Measurements from ENCODE around the gene VWA3A. TPM values are rescaled to one million over a fixed set of nuclear protein-coding genes. Genes with fewer than 3 reads are reported as not detected.
A peak's percentile ranks its signal among the peaks of the same experiment; 100 is the strongest.

The VWA3A gene
- total RNA-seq, 1 experiment from 2014 or later: not detected

DNA sequence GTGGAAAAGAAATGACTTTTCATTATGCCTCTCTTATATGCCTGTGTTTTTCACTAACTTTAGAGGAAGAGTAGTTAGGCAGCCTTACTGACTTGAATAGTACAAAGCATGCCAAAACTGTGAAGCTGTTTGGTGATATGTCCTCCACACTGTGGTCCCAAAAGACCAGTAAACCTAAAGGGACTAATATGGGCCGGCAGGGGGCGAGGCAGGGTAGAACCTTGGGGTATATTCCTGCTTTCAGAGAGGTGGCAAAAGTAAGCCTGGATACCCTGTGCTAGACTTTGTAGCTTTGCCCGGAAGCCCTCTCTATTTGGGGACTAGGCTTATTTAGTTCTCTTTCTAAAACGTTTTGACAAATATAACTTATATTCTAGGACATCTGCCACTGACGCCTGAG is 36.5 kb upstream of the VWA3A start:
- intact Hi-C loops (cut with micrococcal nuclease; ENCODE audit: unreplicated experiment): no loop called here
- CTCF ChIA-PET: interaction anchor here (0.7 kb wide), 1 partner anchor 24 kb away, joined by 6 read pairs; no protein-coding TSS in a partner anchor
- no TSS peak for BruUV-seq (replicated peaks)

DNA sequence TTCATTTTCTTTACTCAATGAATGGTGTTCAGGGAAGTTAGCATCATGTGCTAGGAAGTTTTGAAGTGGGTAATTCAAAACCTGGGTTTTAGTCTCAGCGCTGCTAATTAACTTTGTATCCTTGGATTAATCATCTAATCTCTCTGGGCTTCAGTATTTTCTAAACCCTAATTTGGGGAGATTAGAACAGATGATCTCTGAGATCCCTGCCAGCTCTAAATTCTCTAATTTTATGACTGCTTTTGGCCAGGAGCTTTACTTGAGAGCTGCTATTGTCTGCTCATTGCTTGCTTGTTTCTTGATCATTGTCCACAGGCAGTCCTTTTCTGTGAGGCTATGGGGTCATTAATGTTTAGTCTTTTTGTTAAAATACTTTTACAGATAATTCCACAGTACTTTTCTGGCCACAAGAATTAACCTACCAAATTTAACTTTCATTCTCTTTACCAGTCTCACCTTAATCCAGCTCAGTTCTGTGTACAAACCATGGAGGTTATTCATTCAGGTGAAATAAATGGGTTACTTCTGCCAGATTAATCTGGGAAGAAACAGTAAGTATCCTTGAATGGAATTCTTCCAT is 28.4 kb upstream of the VWA3A start:
- CTCF ChIA-PET: interaction anchor here (0.6 to 1.2 kb wide), 2 partner anchors 35 kb away, joined by 5 to 7 read pairs; no protein-coding TSS in a partner anchor
- intact Hi-C loops (cut with micrococcal nuclease; ENCODE audit: unreplicated experiment): no loop called here

More for the DNA sequence above, 36.5 kb upstream of the VWA3A start:
- Histone ChIP-seq H3K36me3 (ENCODE audit: control insufficient read depth, insufficient read depth, low read length) (no peaks in the 10 kb centered on the region), H3K27ac (ENCODE audit: low read length) (no peak overlapping the region), H3K9me3 (ENCODE audit: control insufficient read depth, insufficient read depth, low read depth, low read length) (peaks cover 2% of the 10 kb centered on the region; the same call in 1 of the 2 replicates), H3K27me3 (ENCODE audit: control insufficient read depth, insufficient read depth, low read length) (no peaks in the 10 kb centered on the region), H3K4me3 (ENCODE audit: low read depth in 2 of 2, low read length in 2 of 2) (no peak overlapping the region), H3K4me1 (ENCODE audit: control insufficient read depth, insufficient read depth, low read length) (no peaks in the 10 kb centered on the region)
- ATAC-seq: no peak
- POLR2A ChIA-PET: interaction anchor here (0.7 kb wide), 1 partner anchor 98 kb away, joined by 6 read pairs; no protein-coding TSS in a partner anchor
- DNase-seq (ENCODE audit: low read depth, low spot score): no peak
- TF ChIP-seq POLR2AphosphoS5 (IDR thresholded peaks at IDR 0.05; ENCODE audit: low read depth, low read length): no peak
- no peak for TF ChIP-seq SIN3A (IDR thresholded peaks at IDR 0.05; ENCODE audit: borderline replicate concordance, insufficient read depth, low read depth, low read length)
- TF ChIP-seq, protein P1, sequence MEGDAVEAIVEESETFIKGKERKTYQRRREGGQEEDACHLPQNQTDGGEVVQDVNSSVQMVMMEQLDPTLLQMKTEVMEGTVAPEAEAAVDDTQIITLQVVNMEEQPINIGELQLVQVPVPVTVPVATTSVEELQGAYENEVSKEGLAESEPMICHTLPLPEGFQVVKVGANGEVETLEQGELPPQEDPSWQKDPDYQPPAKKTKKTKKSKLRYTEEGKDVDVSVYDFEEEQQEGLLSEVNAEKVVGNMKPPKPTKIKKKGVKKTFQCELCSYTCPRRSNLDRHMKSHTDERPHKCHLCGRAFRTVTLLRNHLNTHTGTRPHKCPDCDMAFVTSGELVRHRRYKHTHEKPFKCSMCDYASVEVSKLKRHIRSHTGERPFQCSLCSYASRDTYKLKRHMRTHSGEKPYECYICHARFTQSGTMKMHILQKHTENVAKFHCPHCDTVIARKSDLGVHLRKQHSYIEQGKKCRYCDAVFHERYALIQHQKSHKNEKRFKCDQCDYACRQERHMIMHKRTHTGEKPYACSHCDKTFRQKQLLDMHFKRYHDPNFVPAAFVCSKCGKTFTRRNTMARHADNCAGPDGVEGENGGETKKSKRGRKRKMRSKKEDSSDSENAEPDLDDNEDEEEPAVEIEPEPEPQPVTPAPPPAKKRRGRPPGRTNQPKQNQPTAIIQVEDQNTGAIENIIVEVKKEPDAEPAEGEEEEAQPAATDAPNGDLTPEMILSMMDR (IDR thresholded peaks at IDR 0.05): peak; percentile 17
- TF ChIP-seq TCF7L2 (IDR thresholded peaks at IDR 0.05; ENCODE audit: low read depth, low read length): no peak
- TF ChIP-seq, protein P2, sequence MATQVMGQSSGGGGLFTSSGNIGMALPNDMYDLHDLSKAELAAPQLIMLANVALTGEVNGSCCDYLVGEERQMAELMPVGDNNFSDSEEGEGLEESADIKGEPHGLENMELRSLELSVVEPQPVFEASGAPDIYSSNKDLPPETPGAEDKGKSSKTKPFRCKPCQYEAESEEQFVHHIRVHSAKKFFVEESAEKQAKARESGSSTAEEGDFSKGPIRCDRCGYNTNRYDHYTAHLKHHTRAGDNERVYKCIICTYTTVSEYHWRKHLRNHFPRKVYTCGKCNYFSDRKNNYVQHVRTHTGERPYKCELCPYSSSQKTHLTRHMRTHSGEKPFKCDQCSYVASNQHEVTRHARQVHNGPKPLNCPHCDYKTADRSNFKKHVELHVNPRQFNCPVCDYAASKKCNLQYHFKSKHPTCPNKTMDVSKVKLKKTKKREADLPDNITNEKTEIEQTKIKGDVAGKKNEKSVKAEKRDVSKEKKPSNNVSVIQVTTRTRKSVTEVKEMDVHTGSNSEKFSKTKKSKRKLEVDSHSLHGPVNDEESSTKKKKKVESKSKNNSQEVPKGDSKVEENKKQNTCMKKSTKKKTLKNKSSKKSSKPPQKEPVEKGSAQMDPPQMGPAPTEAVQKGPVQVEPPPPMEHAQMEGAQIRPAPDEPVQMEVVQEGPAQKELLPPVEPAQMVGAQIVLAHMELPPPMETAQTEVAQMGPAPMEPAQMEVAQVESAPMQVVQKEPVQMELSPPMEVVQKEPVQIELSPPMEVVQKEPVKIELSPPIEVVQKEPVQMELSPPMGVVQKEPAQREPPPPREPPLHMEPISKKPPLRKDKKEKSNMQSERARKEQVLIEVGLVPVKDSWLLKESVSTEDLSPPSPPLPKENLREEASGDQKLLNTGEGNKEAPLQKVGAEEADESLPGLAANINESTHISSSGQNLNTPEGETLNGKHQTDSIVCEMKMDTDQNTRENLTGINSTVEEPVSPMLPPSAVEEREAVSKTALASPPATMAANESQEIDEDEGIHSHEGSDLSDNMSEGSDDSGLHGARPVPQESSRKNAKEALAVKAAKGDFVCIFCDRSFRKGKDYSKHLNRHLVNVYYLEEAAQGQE (IDR thresholded peaks at IDR 0.05; ENCODE audit: insufficient read depth in 1 of 2, low read depth in 2 of 2, low read length in 1 of 2): no peak
- in situ Hi-C loops (cut with HindIII; ENCODE audit: low pct_unique_long_range_greater_than_20kb, low sequenced_read_pairs): no loop called here

More for the DNA sequence above, 28.4 kb upstream of the VWA3A start:
- H3K4me1 ChIP-seq (ENCODE audit: control insufficient read depth, insufficient read depth, low read length): no peaks in the 10 kb centered on the region
- TF ChIP-seq, protein P2 (IDR thresholded peaks at IDR 0.05; ENCODE audit: insufficient read depth in 1 of 2, low read depth in 2 of 2, low read length in 1 of 2): no peak
- TF ChIP-seq POLR2AphosphoS5 (IDR thresholded peaks at IDR 0.05; ENCODE audit: low read depth, low read length): no peak
- no peaks in the 10 kb centered on the region for H3K27me3 ChIP-seq (ENCODE audit: control insufficient read depth, insufficient read depth, low read length)
- no peak overlapping the region for H3K27ac ChIP-seq (ENCODE audit: low read length)
- H3K9me3 ChIP-seq (ENCODE audit: control insufficient read depth, insufficient read depth, low read depth, low read length): peaks cover 18% of the 10 kb centered on the region; the same call in 1 of the 2 replicates
- ATAC-seq (no peak), DNase-seq (ENCODE audit: low read depth, low spot score) (no peak)
- in situ Hi-C loops (cut with HindIII; ENCODE audit: low pct_unique_long_range_greater_than_20kb, low sequenced_read_pairs): no loop called here
- BruUV-seq (replicated peaks): no TSS peak
- no peak overlapping the region for H3K4me3 ChIP-seq (ENCODE audit: low read depth in 2 of 2, low read length in 2 of 2)
- POLR2A ChIA-PET: no interaction called here
- no peaks in the 10 kb centered on the region for H3K36me3 ChIP-seq (ENCODE audit: control insufficient read depth, insufficient read depth, low read length)

Measured in Panc1 (cell line).